Measurements from ENCODE around the gene LRRC58.

- TF ChIP-seq CTCF (IDR thresholded peaks at IDR 0.05) (no peak), FOSL2 (IDR thresholded peaks at IDR 0.05) (no peak), FOSL2 (CRISPR knock-in tag; IDR thresholded peaks at IDR 0.05) (no peak), E2F6 (IDR thresholded peaks at IDR 0.05; ENCODE audit: borderline replicate concordance, low read depth) (no peak), BHLHE40 (IDR thresholded peaks at IDR 0.05; ENCODE audit: low read depth, low read length) (no peak), CHD2 (IDR thresholded peaks at IDR 0.05; ENCODE audit: low read length, partially characterized antibody) (no peak), RCOR1 (IDR thresholded peaks at IDR 0.05; ENCODE audit: low read depth, low read length) (no peak), USF2 (IDR thresholded peaks at IDR 0.05) (no peak), POLR2A (IDR thresholded peaks at IDR 0.05; ENCODE audit: low read length) (no peak), REST (IDR thresholded peaks at IDR 0.05) (no peak), EHMT2 (IDR thresholded peaks at IDR 0.05; ENCODE audit: low read depth) (no peak), MAFK (IDR thresholded peaks at IDR 0.05; ENCODE audit: partially characterized antibody) (no peak), MAZ (IDR thresholded peaks at IDR 0.05; ENCODE audit: borderline replicate concordance, low read depth, low read length) (no peak), ELK1 (IDR thresholded peaks at IDR 0.05; ENCODE audit: low read depth, low read length) (no peak), MAX (IDR thresholded peaks at IDR 0.05) (no peak)
Measured at GRCh38 chr3:120281261-120281660, 67.9 kb downstream of the LRRC58 start.

All from A549 (cell line).